Transverse colon (tissue), 4 donors: ENCODE results near the gene KDM2B.

Source experiments
- CTCF ChIP-seq, 5 experiments: fragments of 200-600 bp in 3 of 5; fragments of 450-650 bp in 2 of 5; sonication (generic) in 3 of 5; IDR thresholded peaks; 1 replicate in 2 of 5; 2 replicates in 3 of 5; pipeline ENCODE4 v1.5.1; 2016 to 2017; ENCODE audit warnings: antibody characterized with exemption in 5 of 5, inconsistent platforms in 3 of 5, mild to moderate bottlenecking in 2 of 5, moderate library complexity in 1 of 5
- EP300 ChIP-seq: sonication (generic); formaldehyde crosslinking; IDR thresholded peaks from one replicate; pipeline ENCODE4 v1.6.1; 2017; ENCODE audit warnings: antibody characterized with exemption, low read depth
- POLR2A ChIP-seq: fragments of 450-650 bp; IDR thresholded peaks from one replicate; pipeline ENCODE4 v1.6.1; 2016; ENCODE audit warnings: antibody characterized with exemption, mild to moderate bottlenecking, moderate library complexity
- POLR2AphosphoS5 ChIP-seq, 3 donors: sonication (generic); formaldehyde crosslinking; IDR thresholded peaks; one replicate each; pipeline ENCODE4 v1.6.1; 2016; ENCODE audit warnings: antibody characterized with exemption in 3 of 3

GRCh38 chr12:121512561-121512960 lies 68.3 kb downstream of the KDM2B start:
- TF ChIP-seq CTCF (IDR thresholded peaks at IDR 0.05) (no peak), POLR2A (no peak), EP300 (no peak), POLR2AphosphoS5 (IDR thresholded peaks at IDR 0.05) (no peak)
